Colonic mucosa (tissue), 4 donors: ENCODE data around the gene SBK3. TPM values are rescaled to one million over a fixed set of nuclear protein-coding genes. Genes with fewer than 3 reads are reported as not detected.
"Not testable (repeated sequence)": the region's sequence is repeated elsewhere in the genome, so short reads cannot be mapped to it uniquely, and the experiment has no call there.

Experiments
- DNase-seq: peaks from one replicate; pipeline ENCODE4 v3.0.0-alpha.2; 2020
- H3K27ac ChIP-seq: fragments of 200-600 bp; one replicate; pipeline ENCODE4 v1.8.0; 2021
- H3K27me3 ChIP-seq: fragments of 200-600 bp; one replicate; pipeline ENCODE4 v1.8.0; 2021
- H3K36me3 ChIP-seq: fragments of 200-600 bp; one replicate; pipeline ENCODE4 v1.8.0; 2021
- H3K4me1 ChIP-seq: fragments of 200-600 bp; one replicate; pipeline ENCODE4 v1.8.0; 2021; ENCODE audit warnings: mild to moderate bottlenecking
- H3K4me3 ChIP-seq: fragments of 200-600 bp; one replicate; pipeline ENCODE4 v1.8.0; 2021
- H3K9ac ChIP-seq, 2 donors: one replicate each; pipeline ENCODE4 v1.7.0; 2013; ENCODE audit warnings: control low read depth in 2 of 2, low read depth in 2 of 2, low read length in 2 of 2
- H3K9me3 ChIP-seq: fragments of 200-600 bp; one replicate; pipeline ENCODE4 v1.8.0; 2021
- intact Hi-C: fragments of 100-400 bp; cut with DNase I; formaldehyde crosslinking; loops from one replicate; pipeline ENCODE4 v1.14.1; 2022
- total RNA-seq, 2 donors: library from RNA; stranded (reverse); fragmentation: NEBNext Ultra II Directional in 1 of 2; extraction: Animal tissue kit (Norgen Biotek cat#: 25700) in 1 of 2; gene quantifications; one replicate each; pipeline ENCODE4 v1.2.1, GENCODE V29; 2021
- TF ChIP-seq, protein P1 (sequence below): fragments of 200-600 bp; IDR thresholded peaks from one replicate; pipeline ENCODE4 v1.8.0; 2022; ENCODE audit warnings: antibody characterized with exemption, mild to moderate bottlenecking
- donor health status: healthy.
- donor health status: DM: no; HTN: no; CAD: no.
- donor health status: DM: no; HTN: no; CAD: no.

Gene SBK3
- total RNA-seq, 2 donors from 2014 or later = not detected

- Histone ChIP-seq H3K4me3 (no peak overlapping the region), H3K4me1 (peaks cover 3% of the 10 kb centered on the region), H3K36me3 (no peaks in the 10 kb centered on the region), H3K27me3 (no peaks in the 10 kb centered on the region), H3K9me3 (no peaks in the 10 kb centered on the region), H3K27ac (no peak overlapping the region), H3K9ac (no peak overlapping the region)
- TF ChIP-seq, protein P1, sequence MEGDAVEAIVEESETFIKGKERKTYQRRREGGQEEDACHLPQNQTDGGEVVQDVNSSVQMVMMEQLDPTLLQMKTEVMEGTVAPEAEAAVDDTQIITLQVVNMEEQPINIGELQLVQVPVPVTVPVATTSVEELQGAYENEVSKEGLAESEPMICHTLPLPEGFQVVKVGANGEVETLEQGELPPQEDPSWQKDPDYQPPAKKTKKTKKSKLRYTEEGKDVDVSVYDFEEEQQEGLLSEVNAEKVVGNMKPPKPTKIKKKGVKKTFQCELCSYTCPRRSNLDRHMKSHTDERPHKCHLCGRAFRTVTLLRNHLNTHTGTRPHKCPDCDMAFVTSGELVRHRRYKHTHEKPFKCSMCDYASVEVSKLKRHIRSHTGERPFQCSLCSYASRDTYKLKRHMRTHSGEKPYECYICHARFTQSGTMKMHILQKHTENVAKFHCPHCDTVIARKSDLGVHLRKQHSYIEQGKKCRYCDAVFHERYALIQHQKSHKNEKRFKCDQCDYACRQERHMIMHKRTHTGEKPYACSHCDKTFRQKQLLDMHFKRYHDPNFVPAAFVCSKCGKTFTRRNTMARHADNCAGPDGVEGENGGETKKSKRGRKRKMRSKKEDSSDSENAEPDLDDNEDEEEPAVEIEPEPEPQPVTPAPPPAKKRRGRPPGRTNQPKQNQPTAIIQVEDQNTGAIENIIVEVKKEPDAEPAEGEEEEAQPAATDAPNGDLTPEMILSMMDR = no peak
- DNase-seq = no peak
- intact Hi-C loops = no loop called here
Measured at GRCh38 chr19:55590109-55590508, 44.8 kb upstream of the SBK3 start.

DNA sequence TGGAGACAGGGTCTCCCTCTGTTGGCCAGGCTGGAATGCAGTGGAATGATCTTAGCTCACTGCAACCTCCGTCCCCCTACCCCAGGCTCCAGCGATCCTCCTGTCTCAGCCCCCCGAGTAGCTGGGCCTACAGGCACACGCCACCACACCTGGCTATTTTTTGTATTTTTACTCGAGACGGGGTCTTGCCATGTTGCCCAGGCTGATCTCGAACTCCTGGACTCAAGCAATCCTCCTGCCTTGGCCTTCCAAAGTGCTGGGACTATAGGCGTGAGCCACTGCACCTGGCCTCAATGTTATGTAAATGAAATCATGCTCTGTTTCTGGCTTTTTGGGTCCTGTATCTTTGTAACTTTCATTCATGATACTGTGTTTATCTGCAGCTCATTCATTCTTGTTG is 43.4 kb upstream of the SBK3 start:
- intact Hi-C loops = loop anchor here (5.0 kb wide), 1 partner anchor 36 kb away; no protein-coding TSS in a partner anchor
- no peak overlapping the region for H3K27ac ChIP-seq

GRCh38 chr19:55586976-55587668 is 41.8 kb upstream of the SBK3 start:
- H3K4me3 ChIP-seq = peak overlapping the region; percentile 31
- intact Hi-C loops = loop anchor here (5.0 kb wide), 1 partner anchor 35 kb away; no protein-coding TSS in a partner anchor
- TF ChIP-seq, protein P1 = no peak

More for the DNA sequence above, 43.4 kb upstream of the SBK3 start:
- no peaks in the 10 kb centered on the region for H3K36me3 ChIP-seq
- no peaks in the 10 kb centered on the region for H3K9me3 ChIP-seq
- TF ChIP-seq, protein P1 = no peak
- no peaks in the 10 kb centered on the region for H3K27me3 ChIP-seq
- H3K9ac ChIP-seq = no peak overlapping the region
- no peak for DNase-seq
- no peak overlapping the region for H3K4me3 ChIP-seq
- H3K4me1 ChIP-seq = peaks cover 3% of the 10 kb centered on the region

GRCh38 chr19:55585658-55586339 is 40.5 kb upstream of the SBK3 start:
- Histone ChIP-seq H3K27me3 (no peaks in the 10 kb centered on the region), H3K9ac (no peak overlapping the region), H3K4me1 (peaks cover 10% of the 10 kb centered on the region), H3K9me3 (no peaks in the 10 kb centered on the region), H3K4me3 (peak overlapping the region; percentile 4), H3K27ac (no peak overlapping the region), H3K36me3 (no peaks in the 10 kb centered on the region)
- DNase-seq = peak; percentile 45
- intact Hi-C loops = loop anchor here (5.0 kb wide), 1 partner anchor 33 kb away; no protein-coding TSS in a partner anchor
- TF ChIP-seq, protein P1 = no peak

More at GRCh38 chr19:55586976-55587668, 41.8 kb upstream of the SBK3 start:
- Histone ChIP-seq H3K27me3 (no peaks in the 10 kb centered on the region), H3K9me3 (no peaks in the 10 kb centered on the region), H3K36me3 (no peaks in the 10 kb centered on the region), H3K4me1 (peaks cover 3% of the 10 kb centered on the region), H3K9ac (no peak overlapping the region), H3K27ac (no peak overlapping the region)
- peak; percentile 99 for DNase-seq

- intact Hi-C loops = loop anchor here (5.0 kb wide), 1 partner anchor 33 kb away; no protein-coding TSS in a partner anchor
- H3K4me3 ChIP-seq = no peak overlapping the region
- H3K9ac ChIP-seq = no peak overlapping the region
- TF ChIP-seq, protein P1 = no peak
- H3K4me1 ChIP-seq = peaks cover 10% of the 10 kb centered on the region
- H3K27me3 ChIP-seq = no peaks in the 10 kb centered on the region
- no peaks in the 10 kb centered on the region for H3K36me3 ChIP-seq
- H3K27ac ChIP-seq = no peak overlapping the region
- no peak for DNase-seq
- no peaks in the 10 kb centered on the region for H3K9me3 ChIP-seq
Measured at GRCh38 chr19:55584871-55585270, 39.5 kb upstream of the SBK3 start.

DNA sequence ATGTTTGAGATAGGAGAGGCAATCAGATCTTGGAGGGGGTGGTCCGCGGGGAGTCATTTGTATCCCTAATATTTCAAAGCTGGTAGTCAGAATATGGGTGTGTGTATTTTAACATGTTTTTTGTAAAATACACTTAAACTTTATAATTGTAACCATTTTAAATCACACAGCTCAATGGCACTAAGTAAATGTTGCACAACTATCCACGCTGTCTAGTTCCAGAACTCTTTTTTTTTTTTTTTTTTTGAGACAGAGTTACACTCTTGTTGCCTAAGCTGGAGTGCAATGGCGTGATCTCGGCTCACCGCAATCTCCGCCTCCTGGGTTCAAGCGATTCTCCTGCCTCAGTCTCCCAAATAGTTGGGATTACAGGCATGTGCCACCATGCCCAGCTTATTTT is 38.6 kb upstream of the SBK3 start:
- H3K9ac ChIP-seq, intact Hi-C loops, H3K27ac ChIP-seq, H3K27me3 ChIP-seq, DNase-seq, H3K9me3 ChIP-seq, H3K4me3 ChIP-seq, H3K36me3 ChIP-seq: not testable (repeated sequence)
- peaks cover 10% of the 10 kb centered on the region for H3K4me1 ChIP-seq

- intact Hi-C loops, H3K9me3 ChIP-seq, DNase-seq, H3K9ac ChIP-seq, H3K4me3 ChIP-seq, H3K36me3 ChIP-seq, H3K27me3 ChIP-seq, H3K27ac ChIP-seq: not testable (repeated sequence)
- peaks cover 10% of the 10 kb centered on the region for H3K4me1 ChIP-seq
Measured at GRCh38 chr19:55582284-55582683, 36.9 kb upstream of the SBK3 start.
